Occipital lobe (tissue), 2 donors: ENCODE measurements around the gene POLE. TPM values are rescaled to one million over a fixed set of nuclear protein-coding genes. Genes with fewer than 3 reads are reported as not detected.

ENCODE experiments used
- DNase-seq: peaks from one replicate; lab custom pipeline; 2025; lab: John Stamatoyannopoulos, UW
- total RNA-seq: library from RNA; depleted of rRNA; stranded (reverse); fragments of >200 nt; gene quantifications from one replicate; pipeline ENCODE4 v1.2.3, GENCODE V29; 2014

POLE gene
- total RNA-seq, 1 donor from 2014 or later: 36.5 TPM

GRCh38 chr12:132632521-132633228, 54.5 kb downstream of the POLE start:
- DNase-seq: no peak

- DNase-seq: no peak
Observed at GRCh38 chr12:132631666-132632065, 55.5 kb downstream of the POLE start.

- no peak for DNase-seq
Observed at GRCh38 chr12:132630672-132631071, 56.5 kb downstream of the POLE start.

DNA sequence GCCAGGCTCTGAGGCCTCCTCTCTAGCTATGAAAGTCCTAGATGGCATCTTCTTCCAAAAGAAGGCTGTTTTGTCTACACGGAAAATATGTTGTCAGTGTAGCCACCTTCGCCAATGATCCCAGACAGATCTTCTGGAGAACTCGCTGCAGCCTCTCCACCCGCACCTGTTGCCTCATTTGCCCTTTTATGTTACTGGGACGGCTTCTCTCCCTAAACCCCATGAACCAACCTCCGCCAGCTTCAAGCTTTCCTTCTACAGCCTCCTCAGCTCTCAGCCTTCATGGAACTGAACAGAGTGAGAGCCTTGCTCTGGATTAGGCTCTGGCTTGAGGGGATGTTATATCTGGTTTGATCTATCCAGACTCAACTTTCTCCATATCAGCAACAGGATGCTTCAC, 57.8 kb downstream of the POLE start:
- DNase-seq: no peak

DNA sequence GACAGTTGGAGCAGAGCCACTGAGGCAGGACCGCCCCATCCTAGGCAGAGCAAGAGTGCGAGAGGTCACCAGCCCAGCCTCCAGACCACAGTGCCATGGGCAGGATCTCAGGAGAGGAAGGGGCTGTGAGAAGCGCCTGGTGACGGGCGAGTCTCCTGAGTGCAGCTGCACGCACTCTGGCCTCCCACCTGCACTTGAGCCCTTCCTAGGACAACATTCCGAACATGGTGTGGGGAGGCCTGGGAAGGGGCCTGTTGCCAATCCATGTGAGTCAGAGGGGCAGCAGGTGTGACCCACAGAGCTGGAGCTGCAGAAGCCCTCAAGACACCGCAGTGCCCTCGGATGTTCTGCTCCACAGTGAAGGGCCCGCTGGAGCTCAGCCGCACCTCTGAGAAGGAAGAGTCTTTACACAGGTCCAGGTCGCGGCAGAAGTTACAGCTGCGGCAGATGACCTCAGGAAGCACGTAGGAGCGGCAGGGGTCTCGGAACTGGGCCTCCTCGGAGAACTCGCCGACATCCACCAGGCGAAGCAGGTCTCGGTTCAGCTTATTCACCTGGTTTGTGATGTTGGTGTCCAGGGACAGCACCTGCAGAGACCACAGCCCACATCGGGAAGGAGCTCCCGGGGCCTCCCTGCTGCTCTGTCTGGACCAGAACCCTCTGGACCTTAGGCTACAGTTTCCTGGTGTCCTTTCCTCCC, 61.3 kb downstream of the POLE start:
- no peak for DNase-seq

DNA sequence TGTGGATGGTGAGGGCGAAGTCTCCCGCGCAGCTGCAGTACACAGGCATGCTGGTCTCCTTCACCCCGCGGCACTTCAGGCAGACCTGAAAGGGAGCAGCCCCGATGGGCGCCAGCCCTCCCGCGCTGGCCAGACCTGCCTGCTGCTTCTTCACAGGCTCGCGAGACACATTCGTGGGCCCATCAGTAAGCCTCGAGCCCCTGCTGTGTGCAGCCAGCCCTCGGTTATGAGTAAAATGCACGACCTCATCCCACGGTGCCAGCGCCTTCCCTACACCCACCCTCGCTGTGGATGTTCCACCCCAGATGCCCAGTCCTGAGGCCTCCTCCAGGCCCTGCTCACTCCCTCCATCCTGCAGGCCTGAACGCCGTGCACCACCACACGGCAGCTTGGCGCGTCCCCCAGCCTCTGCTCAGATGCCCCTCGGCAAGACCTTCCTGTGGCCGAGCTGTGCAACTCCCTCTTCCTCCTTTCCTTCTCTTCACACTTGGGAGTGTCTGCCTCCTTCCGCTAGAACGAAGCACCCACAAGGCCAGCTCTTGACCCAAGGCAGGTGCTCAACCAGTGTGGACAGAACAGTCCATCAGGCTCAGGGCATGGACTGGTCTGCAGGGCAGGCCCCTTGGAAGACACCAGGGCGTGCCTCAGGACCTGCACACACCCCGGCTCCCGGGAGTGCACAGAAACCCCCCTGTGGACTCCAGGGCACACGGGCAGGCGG, 62.1 kb downstream of the POLE start:
- no peak for DNase-seq

GRCh38 chr12:132624186-132624855, 62.8 kb downstream of the POLE start:
- DNase-seq: no peak

DNA sequence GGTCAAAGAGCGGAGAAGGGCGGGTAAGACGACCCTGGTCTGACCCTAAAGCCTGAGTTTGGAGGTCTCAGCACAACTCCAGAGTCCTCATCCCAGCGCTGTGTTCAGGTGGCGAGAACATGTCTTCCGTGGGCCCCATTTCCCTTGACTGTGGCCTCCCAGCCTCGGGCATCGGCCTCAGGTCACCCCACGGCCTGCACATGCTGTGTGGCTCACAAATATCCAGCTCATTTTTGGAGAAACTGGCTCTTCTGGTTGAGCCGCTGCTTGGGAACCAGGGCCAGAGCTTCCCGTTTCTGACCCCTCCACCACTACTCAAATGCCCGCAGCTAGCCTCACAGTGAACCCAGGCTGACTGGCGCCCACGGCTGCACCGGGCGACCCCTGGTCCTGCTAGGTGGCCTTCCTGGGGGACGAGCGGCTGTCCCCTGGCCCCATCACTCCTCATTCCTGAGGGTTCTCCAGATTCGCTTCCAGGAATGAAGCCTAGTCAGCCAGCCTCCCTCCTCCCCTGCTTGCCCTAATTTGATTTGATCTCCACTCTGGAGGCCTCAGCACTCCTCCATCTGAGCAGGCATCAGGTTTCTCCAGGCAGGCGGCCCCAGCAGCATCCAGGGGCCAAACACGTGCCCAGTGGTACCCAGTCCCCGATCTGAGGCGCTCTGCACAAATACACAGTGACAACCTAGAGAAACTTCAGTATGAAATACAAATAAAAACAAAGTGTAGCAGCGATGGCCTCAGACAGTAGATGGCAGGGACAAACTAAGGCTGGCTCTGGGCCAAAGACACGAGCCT, 63.9 kb downstream of the POLE start:
- no peak for DNase-seq

DNA sequence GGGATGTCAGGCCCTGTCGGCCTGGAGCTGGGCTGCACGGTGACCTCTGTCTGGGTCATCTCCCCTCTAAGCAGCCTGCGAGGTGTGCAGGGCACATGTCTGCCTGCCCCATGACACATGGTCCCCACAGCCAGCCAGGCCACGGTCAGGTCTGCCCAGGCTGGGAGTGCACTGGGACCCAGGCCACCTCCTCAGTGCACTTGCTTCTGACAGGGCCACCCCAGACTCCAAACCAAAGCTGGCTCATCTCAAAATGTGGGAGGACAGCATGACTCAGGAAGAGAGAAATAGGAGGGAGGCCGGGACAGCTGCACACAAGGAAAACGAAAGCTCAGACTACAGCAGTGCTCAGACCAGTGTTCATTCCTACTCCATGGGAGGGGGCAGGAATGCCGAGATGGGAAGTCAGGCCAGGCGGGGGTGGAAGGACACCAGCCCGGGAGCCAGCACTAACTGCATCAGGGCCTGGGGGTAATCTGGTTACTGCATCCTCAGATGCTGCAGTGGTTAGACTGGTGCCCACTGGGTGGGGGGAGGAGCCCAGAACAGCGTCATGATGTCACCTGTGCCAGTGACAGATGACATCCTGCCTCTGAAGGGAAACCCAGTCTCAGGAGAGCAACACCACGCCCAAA, 64.6 kb downstream of the POLE start:
- peak; percentile 44 for DNase-seq

DNA sequence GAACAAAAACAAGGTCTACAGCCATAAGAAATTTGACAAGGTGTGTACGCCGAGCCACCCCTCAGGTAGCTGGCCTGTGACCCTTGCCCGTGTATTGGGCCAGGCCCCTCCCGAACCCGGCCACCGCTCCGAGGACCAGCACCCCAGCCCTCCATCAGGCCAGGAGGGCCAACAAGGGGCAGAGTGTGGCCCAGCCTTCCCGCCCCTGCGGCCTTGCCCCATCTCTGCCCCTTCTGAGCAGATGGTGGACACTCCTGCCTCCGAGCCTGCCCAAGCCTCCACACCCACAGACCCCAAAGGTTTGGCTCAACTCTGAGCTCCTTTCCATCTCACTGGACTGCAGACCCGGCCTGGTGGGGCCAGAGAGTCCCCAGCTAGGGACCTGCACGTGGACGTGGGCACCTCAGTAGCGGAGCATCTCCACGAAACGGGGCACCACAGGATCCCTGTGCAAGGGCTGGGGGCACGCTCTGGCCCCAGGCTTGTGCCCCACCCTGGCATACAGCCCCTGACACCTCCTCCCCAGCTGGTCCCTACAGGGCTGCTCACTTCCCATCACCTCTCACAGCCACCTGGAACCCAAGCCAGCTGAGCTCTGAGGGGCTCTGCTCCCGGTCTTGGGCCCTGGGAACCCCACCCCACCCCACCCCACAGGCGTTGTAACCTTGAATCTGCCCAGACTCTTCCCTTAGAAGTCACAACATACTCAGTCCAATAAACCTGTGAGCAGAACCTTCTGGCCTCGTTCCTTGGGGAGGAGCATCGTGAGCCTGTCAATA, 65.3 kb downstream of the POLE start:
- DNase-seq: no peak

GRCh38 chr12:132620899-132621656, 66.1 kb downstream of the POLE start:
- DNase-seq: no peak

GRCh38 chr12:132620113-132620898, 66.8 kb downstream of the POLE start:
- no peak for DNase-seq

- no peak for DNase-seq
Observed at GRCh38 chr12:132619386-132620112, 67.6 kb downstream of the POLE start.

DNA sequence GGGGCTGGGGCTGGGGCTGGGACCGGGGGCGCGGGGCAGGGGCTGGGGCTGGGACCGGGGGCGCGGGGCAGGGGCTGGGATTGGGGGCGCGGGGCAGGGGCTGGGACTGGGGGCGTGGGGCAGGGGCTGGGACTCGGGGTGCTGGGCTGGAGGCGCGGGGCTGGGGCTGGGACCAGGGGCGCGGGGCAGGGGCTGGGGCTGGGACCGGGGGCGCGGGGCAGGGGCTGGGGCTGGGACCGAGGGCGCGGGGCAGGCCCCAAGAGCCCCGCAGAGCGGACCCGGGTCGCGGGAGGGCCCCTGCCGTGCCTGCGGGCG, 68.1 kb downstream of the POLE start:
- no peak for DNase-seq

- DNase-seq: no peak
Observed at GRCh38 chr12:132618683-132619043, 68.5 kb downstream of the POLE start, which contains the start of gene P2RX2. Gene P2RX2, plus strand, starts transcription at chr12:132618776. Its CDS starts 41 bp downstream, at chr12:132618817.

DNA sequence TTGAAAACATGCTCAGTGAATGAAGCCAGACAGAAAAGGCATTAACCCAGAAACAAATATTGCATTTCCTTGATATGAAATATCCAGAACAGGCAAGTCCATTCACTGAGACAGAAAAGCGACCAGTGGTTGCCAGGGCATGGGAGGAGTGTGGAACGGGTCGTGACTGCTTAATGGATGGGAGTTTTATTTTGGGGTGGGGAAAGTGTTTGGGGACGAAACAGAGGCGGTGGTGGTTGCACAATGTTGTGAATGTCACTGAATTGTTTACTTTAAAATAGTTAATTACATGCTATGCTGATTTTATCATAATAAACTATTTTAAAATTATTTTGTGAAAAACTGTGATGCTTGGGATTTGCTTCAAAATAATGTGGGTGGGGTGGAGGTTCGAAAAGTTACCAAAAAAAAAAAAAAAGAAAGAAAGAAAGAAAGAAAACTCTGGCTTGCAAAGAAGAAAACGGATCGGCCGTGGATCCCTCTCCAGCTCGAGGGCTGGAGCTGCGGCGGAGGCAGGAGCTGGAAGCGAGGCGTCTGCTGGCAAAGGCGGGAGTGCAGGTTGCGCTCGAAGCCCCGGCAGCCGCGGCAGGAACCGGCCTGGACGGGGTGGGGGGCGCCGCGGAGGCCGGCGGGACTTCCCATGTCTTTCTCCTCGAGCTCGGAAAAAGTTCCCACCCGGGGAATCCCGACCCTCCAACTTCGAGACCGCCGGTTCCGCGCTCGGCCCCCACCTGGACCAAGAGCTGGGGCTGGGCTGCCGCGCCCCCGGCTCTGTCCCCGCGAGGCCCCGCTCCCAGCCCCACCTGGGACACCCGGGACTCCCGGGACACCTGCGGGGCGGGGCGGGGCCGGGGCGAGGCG, 69.1 kb downstream of the POLE start:
- no peak for DNase-seq
